IPS-18c (cell line): Measurements from ENCODE around the gene CYB5R4.

Experiments used
- H3K4me3 ChIP-seq: 2 replicates; pipeline ENCODE4 v1.7.0; 2013; ENCODE audit warnings: low read depth, mild to moderate bottlenecking, low read length, moderate library complexity; ENCODE audit not compliant: insufficient read depth
- H3K9me3 ChIP-seq: one replicate; pipeline ENCODE4 v1.6.1; 2013; ENCODE audit warnings: mild to moderate bottlenecking, low read length, moderate library complexity; ENCODE audit not compliant: control insufficient read depth, insufficient read depth

Gene CYB5R4

DNA sequence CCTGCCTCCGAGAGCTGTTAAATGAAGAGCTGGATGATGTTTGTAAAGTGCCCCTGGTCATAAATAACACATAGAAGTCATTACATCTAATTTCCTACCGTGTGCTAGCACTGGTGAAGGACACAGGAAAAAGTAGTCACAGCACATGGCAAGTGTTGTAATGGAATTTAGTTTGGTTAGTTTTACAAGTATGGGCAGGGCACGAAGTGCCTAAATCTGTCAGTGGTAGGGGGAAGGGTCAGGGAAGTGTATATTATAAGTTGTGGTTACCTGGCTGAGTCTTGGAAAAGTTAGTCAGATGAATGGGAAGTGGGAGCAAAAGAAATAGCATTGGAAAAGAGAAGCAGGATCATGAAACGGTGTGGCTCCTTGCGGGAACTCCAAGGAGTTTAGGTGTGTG lies 4.7 kb upstream of the CYB5R4 start:
- Histone ChIP-seq H3K9me3 (no peaks in the 10 kb centered on the region), H3K4me3 (no peak overlapping the region)

DNA sequence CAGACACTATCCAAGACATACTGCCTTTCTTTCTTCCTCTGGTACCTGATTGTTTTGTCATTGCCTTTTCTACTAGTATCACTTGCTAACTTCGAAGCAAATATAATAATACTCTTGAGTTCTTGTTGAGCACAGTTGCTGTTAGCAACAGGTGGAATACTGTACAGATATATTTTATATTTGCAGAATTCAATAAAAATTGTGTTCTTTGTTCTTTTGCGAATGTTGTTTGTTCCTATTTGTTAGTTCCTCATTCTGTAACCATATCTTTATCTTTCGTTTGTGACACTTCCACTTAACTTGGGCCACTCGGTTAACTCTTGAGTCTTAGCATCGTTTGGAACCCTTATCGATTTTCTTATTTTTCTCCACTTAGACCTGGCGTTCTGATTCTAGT lies 868 bp downstream of the CYB5R4 start:
- Histone ChIP-seq H3K9me3 (no peaks in the 10 kb centered on the region), H3K4me3 (peak overlapping the region; percentile 51)

GRCh38 chr6:83860782-83861495 lies 1.4 kb downstream of the CYB5R4 start:
- H3K4me3 ChIP-seq = 0 out of 2 replicates have a peak overlapping the region, but pooled peaks have one; percentile 51

GRCh38 chr6:83862776-83863471 lies 3.4 kb downstream of the CYB5R4 start:
- Histone ChIP-seq H3K4me3 (no peak overlapping the region), H3K9me3 (no peaks in the 10 kb centered on the region)

More at GRCh38 chr6:83860782-83861495, 1.4 kb downstream of the CYB5R4 start:
- no peaks in the 10 kb centered on the region for H3K9me3 ChIP-seq

DNA sequence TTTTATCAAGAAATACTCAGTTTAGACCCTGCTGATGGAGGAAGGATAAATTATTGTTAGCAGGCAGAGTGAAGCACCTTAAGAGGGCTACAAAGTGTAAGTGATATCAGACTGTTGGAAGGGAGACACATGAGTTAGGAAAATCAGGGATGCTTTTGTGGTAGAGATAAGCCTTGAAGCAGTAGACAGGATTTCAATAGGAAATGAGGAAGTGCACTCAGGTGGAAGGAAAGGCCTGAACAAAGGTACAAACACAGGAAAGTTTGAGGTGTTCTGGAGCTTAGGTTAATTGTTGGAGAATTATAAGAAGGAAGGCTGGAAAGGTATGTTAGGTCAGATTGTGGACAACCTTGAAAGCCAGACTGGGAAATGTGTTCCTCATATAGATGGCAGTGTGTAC lies 7.6 kb downstream of the CYB5R4 start:
- Histone ChIP-seq H3K4me3 (no peak overlapping the region), H3K9me3 (no peaks in the 10 kb centered on the region)

DNA sequence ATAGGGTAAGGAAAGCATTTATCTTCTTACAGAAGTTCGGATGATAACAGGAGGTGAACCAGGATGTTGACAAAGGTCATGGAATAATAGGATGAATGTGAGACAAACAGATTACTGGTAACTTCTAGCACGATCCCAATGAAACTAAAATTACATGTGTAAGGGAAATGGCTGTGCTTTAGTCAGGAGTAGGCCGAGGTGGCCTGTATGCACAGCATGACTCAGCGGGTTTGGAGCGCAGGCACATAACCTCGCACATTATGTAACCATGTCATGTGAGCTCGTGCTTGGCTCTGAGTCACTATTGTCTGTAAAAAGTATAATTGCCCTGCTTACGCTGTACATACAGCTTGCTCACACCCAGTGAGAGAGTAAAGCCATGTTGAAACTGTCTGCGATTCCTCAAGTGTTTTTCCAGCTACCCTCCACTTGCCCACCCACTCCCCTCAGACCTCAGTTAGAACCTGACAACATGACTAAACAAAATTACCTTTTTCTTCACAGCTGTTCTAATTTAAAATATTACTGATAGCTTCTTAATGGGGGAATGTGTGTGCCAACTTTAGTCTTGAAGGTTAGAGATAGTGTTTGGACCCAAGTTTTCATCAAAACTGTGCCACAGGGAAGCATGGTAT lies 8.2 kb downstream of the CYB5R4 start:
- no peaks in the 10 kb centered on the region for H3K9me3 ChIP-seq
- H3K4me3 ChIP-seq = no peak overlapping the region

DNA sequence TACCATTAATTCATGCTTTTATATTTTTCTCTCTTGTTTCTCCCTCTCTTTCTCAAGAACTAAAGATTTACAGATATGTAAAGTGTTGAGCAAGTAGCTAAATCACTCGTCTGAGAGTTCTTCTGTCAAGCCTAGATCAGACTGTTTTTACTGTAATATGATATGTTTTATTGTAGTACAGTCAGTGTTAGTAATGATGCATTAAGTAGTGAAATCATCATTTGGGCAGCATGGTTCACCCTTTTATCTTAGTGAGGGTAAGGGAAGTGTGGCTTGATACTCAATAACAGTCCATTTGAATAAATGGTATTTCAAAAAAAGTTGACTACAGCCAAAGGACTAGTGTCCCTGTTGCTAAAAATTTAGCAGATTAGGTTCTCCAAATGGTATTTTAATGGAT lies 9.2 kb downstream of the CYB5R4 start:
- no peak overlapping the region for H3K4me3 ChIP-seq
- no peaks in the 10 kb centered on the region for H3K9me3 ChIP-seq

- Histone ChIP-seq H3K9me3 (no peaks in the 10 kb centered on the region), H3K4me3 (no peak overlapping the region)
Measured at GRCh38 chr6:83870649-83871048, 11.2 kb downstream of the CYB5R4 start.

- H3K4me3 ChIP-seq = no peak overlapping the region
- H3K9me3 ChIP-seq = no peaks in the 10 kb centered on the region
Measured at GRCh38 chr6:83872386-83873118, 13.1 kb downstream of the CYB5R4 start.

GRCh38 chr6:83873869-83874268 lies 14.4 kb downstream of the CYB5R4 start:
- H3K4me3 ChIP-seq = no peak overlapping the region
- no peaks in the 10 kb centered on the region for H3K9me3 ChIP-seq

GRCh38 chr6:83875843-83876242 lies 16.4 kb downstream of the CYB5R4 start:
- Histone ChIP-seq H3K9me3 (no peaks in the 10 kb centered on the region), H3K4me3 (no peak overlapping the region)

GRCh38 chr6:83878902-83879644 lies 19.6 kb downstream of the CYB5R4 start:
- H3K9me3 ChIP-seq = no peaks in the 10 kb centered on the region
- H3K4me3 ChIP-seq = no peak overlapping the region

DNA sequence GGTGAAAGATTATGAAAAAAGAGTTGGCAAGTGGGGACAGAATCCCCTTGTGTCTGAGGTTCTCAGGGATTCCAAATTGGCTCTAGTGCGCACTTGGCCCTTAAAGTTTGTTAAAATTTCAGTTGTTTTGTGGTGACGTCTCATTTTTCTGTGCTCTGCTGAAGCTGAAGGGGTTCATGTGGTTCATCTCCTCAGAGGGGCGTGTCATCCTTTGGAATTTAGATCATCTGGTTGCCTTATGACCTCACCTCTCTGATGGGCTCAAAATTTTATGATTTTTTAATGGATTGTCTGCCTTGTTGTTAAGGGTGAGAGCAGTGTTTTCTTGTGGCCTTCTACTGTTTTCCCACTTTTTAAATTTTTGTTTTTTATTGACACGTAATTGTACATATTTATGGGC lies 20.3 kb downstream of the CYB5R4 start:
- Histone ChIP-seq H3K9me3 (no peaks in the 10 kb centered on the region), H3K4me3 (no peak overlapping the region)

DNA sequence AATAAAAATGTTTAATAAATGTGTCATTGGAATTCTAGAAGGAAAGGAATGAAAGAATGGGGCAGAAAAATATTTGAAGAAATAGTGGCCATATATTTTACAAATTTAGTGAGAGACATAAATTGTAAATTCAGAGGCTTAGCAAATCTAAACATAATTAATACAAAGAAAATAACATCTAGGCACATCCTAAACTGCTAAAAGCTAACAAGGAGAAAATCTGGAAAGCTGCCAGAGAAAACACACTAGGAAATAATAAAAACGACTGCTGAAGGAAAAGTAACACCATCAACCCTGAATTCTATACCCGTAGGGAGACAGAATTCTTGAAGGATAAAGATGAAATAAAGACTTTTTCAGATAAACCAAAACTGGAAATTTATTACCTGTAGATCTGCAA lies 23.8 kb downstream of the CYB5R4 start:
- H3K4me3 ChIP-seq = no peak overlapping the region
- no peaks in the 10 kb centered on the region for H3K9me3 ChIP-seq

- Histone ChIP-seq H3K9me3 (no peaks in the 10 kb centered on the region), H3K4me3 (no peak overlapping the region)
Measured at GRCh38 chr6:83884523-83884922, 25.0 kb downstream of the CYB5R4 start.

- Histone ChIP-seq H3K9me3 (no peaks in the 10 kb centered on the region), H3K4me3 (no peak overlapping the region)
Measured at GRCh38 chr6:83885984-83886383, 26.5 kb downstream of the CYB5R4 start.

DNA sequence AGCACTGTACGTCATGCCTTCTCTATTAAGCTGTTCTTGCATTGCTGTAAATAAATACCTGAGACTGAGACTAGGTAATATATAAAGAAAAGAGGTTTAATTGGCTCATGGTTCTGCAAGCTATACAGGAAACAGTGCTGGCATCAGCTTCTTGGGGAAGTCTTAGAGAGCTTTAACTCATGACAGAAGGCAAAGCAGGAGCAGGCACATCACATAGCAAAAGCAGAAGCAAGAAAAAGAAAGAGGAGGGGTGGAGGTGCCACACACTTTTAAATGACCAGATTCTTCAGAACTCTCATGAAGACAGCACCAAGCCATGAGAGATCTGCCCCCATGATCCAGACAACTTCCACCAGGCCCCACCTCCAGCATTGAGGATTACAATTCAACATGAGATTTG lies 30.1 kb downstream of the CYB5R4 start:
- H3K9me3 ChIP-seq = no peaks in the 10 kb centered on the region
- H3K4me3 ChIP-seq = no peak overlapping the region
